Cardiac muscle cell (in vitro differentiated cells and primary cell): ENCODE results near the gene HTR5A. TPM values are rescaled to one million over a fixed set of nuclear protein-coding genes. Genes with fewer than 3 reads are reported as not detected.

ENCODE experiments used
- polyA plus RNA-seq: library from polyadenylated mRNA; unstranded; fragments of >200 nt; fragmentation: Nextera tagmentation; extraction: Ambion mirVana; gene quantifications from 2 replicates; pipeline ENCODE4 v1.2.1, GENCODE V29; 2016
- total RNA-seq: library from RNA; depleted of rRNA; stranded (reverse); fragments of >200 nt; gene quantifications from 2 replicates; pipeline ENCODE4 v1.2.3, GENCODE V29; 2016

Gene HTR5A
- total and polyA plus RNA-seq, 2 experiments from 2014 or later, result not detected

Other genes starting within 250 kb of the HTR5A start
- 11.2 and 11.3 TPM in 2 replicates for gene PAXIP1, start 67.2 kb upstream of the HTR5A start, total RNA-seq
- 3.7 and 5.8 TPM in 2 replicates for gene PAXIP1, start 67.2 kb upstream of the HTR5A start, polyA plus RNA-seq
- gene INSIG1, start 227.6 kb downstream of the HTR5A start, total RNA-seq, result 76.3 and 221 TPM in 2 replicates
- gene INSIG1, start 227.6 kb downstream of the HTR5A start, polyA plus RNA-seq, result 37.2 and 103 TPM in 2 replicates